IMR-90 (cell line): ENCODE data around the gene PPP2R1B. TPM values are rescaled to one million over a fixed set of nuclear protein-coding genes. Genes with fewer than 3 reads are reported as not detected.

ENCODE experiments used
- ATAC-seq: fragments of 200-7000 bp; cut with Tn5 transposase; 2 replicates; pipeline ENCODE4 v1.9.1; 2020; ENCODE audit warnings: low read depth, mild to moderate bottlenecking, moderate library complexity
- BruUV-seq: library from RNA; stranded (reverse); fragments of 400-500 nt; replicated peaks from 2 replicates; lab custom pipeline; 2021; lab: Mats Ljungman, UMichigan
- CTCF ChIA-PET: fragments of 300-600 bp; formaldehyde crosslinking; extraction: SDS; loops from one replicate; lab custom pipeline; 2021; ENCODE audit warnings: antibody characterized with exemption; lab: Yijun Ruan, JAX
- POLR2A ChIA-PET: fragments of 300-600 bp; sonication (Branson Sonifier 250); formaldehyde crosslinking; loops from one replicate; lab custom pipeline; 2022; ENCODE audit warnings: antibody characterized with exemption; ENCODE audit not compliant: unreplicated experiment; lab: Charles Lee
- DNase-seq: peaks from one replicate; pipeline ENCODE4 v3.0.0; 2013
- H2AFZ ChIP-seq: replicated peaks from 2 replicates; pipeline ENCODE3; 2013; ENCODE audit warnings: low read length, mild to moderate bottlenecking; ENCODE audit not compliant: poor library complexity
- H2AK5ac ChIP-seq: 2 replicates; pipeline ENCODE4 v1.6.1; 2013; ENCODE audit warnings: low read depth, low read length, inconsistent platforms
- H2AK9ac ChIP-seq: replicated peaks from 2 replicates; pipeline ENCODE3; 2013; ENCODE audit warnings: mild to moderate bottlenecking, low read depth, low read length, moderate library complexity; ENCODE audit not compliant: poor library complexity
- H2BK120ac ChIP-seq: 2 replicates; pipeline ENCODE4 v1.6.1; 2013; ENCODE audit warnings: low read depth, low read length, inconsistent platforms
- H2BK15ac ChIP-seq: 3 replicates; pipeline ENCODE4 v1.6.1; 2013; ENCODE audit warnings: low read depth, low read length, inconsistent platforms
- H2BK20ac ChIP-seq: 2 replicates; pipeline ENCODE4 v1.6.1; 2013; ENCODE audit warnings: low read depth, mild to moderate bottlenecking, inconsistent platforms, low read length, moderate library complexity
- H2BK5ac ChIP-seq: 2 replicates; pipeline ENCODE4 v1.6.1; 2013; ENCODE audit warnings: mild to moderate bottlenecking, low read depth, low read length, inconsistent platforms; ENCODE audit not compliant: poor library complexity, severe bottlenecking
- H3K14ac ChIP-seq: replicated peaks from 2 replicates; pipeline ENCODE4 v1.6.1; 2013; ENCODE audit warnings: low read depth, low read length, inconsistent platforms
- H3K18ac ChIP-seq: 2 replicates; pipeline ENCODE4 v1.6.1; 2013; ENCODE audit warnings: low read depth, low read length, control low read depth
- H3K23ac ChIP-seq: 2 replicates; pipeline ENCODE4 v1.6.1; 2013; ENCODE audit warnings: low read depth, low read length, inconsistent platforms
- H3K27ac ChIP-seq: 2 replicates; pipeline ENCODE4 v1.5.1; 2013; ENCODE audit warnings: mild to moderate bottlenecking, control low read depth, low read length; ENCODE audit not compliant: insufficient read depth
- H3K27me3 ChIP-seq: 2 replicates; pipeline ENCODE4 v1.6.1; 2013; ENCODE audit warnings: low read length; ENCODE audit not compliant: control insufficient read depth, insufficient read depth
- H3K36me3 ChIP-seq: 2 replicates; pipeline ENCODE4 v1.6.1; 2013; ENCODE audit warnings: low read length, mixed read lengths; ENCODE audit not compliant: control insufficient read depth, insufficient read depth
- H3K4ac ChIP-seq: 2 replicates; pipeline ENCODE4 v1.6.1; 2013; ENCODE audit warnings: low read depth, low read length, inconsistent platforms
- H3K4me1 ChIP-seq: 2 replicates; pipeline ENCODE4 v1.6.1; 2013; ENCODE audit warnings: low read length, mixed read lengths; ENCODE audit not compliant: control insufficient read depth, insufficient read depth
- H3K4me2 ChIP-seq: 2 replicates; pipeline ENCODE4 v1.6.1; 2013; ENCODE audit warnings: low read depth, mild to moderate bottlenecking, control low read depth, low read length, moderate library complexity
- H3K4me3 ChIP-seq: 2 replicates; pipeline ENCODE4 v1.5.1; 2013; ENCODE audit warnings: low read depth, mild to moderate bottlenecking, control low read depth, low read length, moderate library complexity; ENCODE audit not compliant: insufficient read depth
- H3K56ac ChIP-seq: 2 replicates; pipeline ENCODE4 v1.6.1; 2013; ENCODE audit warnings: low read length, inconsistent platforms; ENCODE audit not compliant: insufficient read depth; ENCODE audit errors: extremely low read depth
- H3K79me1 ChIP-seq, 2 experiments: 2 replicates each; pipeline ENCODE4 v1.6.1; 2013; ENCODE audit warnings: low read length in 2 of 2, inconsistent platforms in 1 of 2, low read depth in 1 of 2
- H3K9ac ChIP-seq: 2 replicates; pipeline ENCODE4 v1.6.1; 2013; ENCODE audit warnings: low read depth, low read length, control low read depth
- H3K9me1 ChIP-seq: 2 replicates; pipeline ENCODE4 v1.6.1; 2013; ENCODE audit warnings: low read length, inconsistent platforms; ENCODE audit not compliant: insufficient read depth
- H3K9me3 ChIP-seq: 2 replicates; pipeline ENCODE4 v1.6.1; 2013; ENCODE audit warnings: low read length; ENCODE audit not compliant: control insufficient read depth, insufficient read depth
- H4K20me1 ChIP-seq: 2 replicates; pipeline ENCODE4 v1.6.1; 2013; ENCODE audit warnings: low read length, inconsistent platforms; ENCODE audit not compliant: insufficient read depth
- H4K5ac ChIP-seq: 2 replicates; pipeline ENCODE4 v1.6.1; 2013; ENCODE audit warnings: mild to moderate bottlenecking, low read depth, low read length, control low read depth
- H4K8ac ChIP-seq, 2 experiments: 2 replicates each; pipeline ENCODE4 v1.6.1; 2013; ENCODE audit warnings: low read depth in 2 of 2, low read length in 2 of 2, control low read depth in 1 of 2, inconsistent platforms in 1 of 2
- H4K91ac ChIP-seq: 2 replicates; pipeline ENCODE4 v1.6.1; 2013; ENCODE audit warnings: low read depth, low read length, inconsistent platforms; ENCODE audit not compliant: insufficient read depth
- BHLHE40 ChIP-seq: fragments of 150-350 bp; IDR thresholded peaks from 2 replicates; pipeline ENCODE4 v1.6.1; 2016; ENCODE audit warnings: mild to moderate bottlenecking, low read depth, low read length
- CEBPB ChIP-seq: IDR thresholded peaks from 2 replicates; pipeline ENCODE4 v1.6.1; 2012; ENCODE audit warnings: low read depth, low read length, improper control_type of control experiment
- CHD1 ChIP-seq: IDR thresholded peaks from 2 replicates; pipeline ENCODE4 v1.6.1; 2012; ENCODE audit warnings: low read depth, low read length, improper control_type of control experiment
- CTCF ChIP-seq: conservative IDR thresholded peaks from 2 replicates; pipeline ENCODE4 v1.5.1; 2012; ENCODE audit warnings: mild to moderate bottlenecking, low read depth, low read length, improper control_type of control experiment
- ELK1 ChIP-seq: fragments of 150-350 bp; IDR thresholded peaks from 2 replicates; pipeline ENCODE4 v1.6.1; 2016; ENCODE audit warnings: low read depth, mild to moderate bottlenecking, low read length, moderate library complexity, borderline replicate concordance
- FOS ChIP-seq: fragments of 150-350 bp; IDR thresholded peaks from 2 replicates; pipeline ENCODE4 v1.6.1; 2016; ENCODE audit warnings: low read depth, low read length
- MAFK ChIP-seq: IDR thresholded peaks from 2 replicates; pipeline ENCODE4 v1.6.1; 2012; ENCODE audit warnings: low read depth, low read length, improper control_type of control experiment
- MAZ ChIP-seq: IDR thresholded peaks from 2 replicates; pipeline ENCODE4 v1.6.1; 2012; ENCODE audit warnings: low read depth, mild to moderate bottlenecking, low read length, improper control_type of control experiment, moderate library complexity, borderline replicate concordance
- MXI1 ChIP-seq: IDR thresholded peaks from 2 replicates; pipeline ENCODE4 v1.6.1; 2012; ENCODE audit warnings: low read depth, mild to moderate bottlenecking, low read length, moderate library complexity, borderline replicate concordance
- NFE2L2 ChIP-seq: fragments of 150-350 bp; IDR thresholded peaks from 2 replicates; pipeline ENCODE4 v1.6.1; 2016; ENCODE audit warnings: low read depth, mild to moderate bottlenecking, low read length
- POLR2A ChIP-seq: IDR thresholded peaks from 2 replicates; pipeline ENCODE4 v1.6.1; 2012; ENCODE audit warnings: mild to moderate bottlenecking, low read depth, low read length
- RAD21 ChIP-seq: IDR thresholded peaks from 2 replicates; pipeline ENCODE4 v1.6.1; 2012; ENCODE audit warnings: low read length, improper control_type of control experiment
- RCOR1 ChIP-seq: IDR thresholded peaks from 2 replicates; pipeline ENCODE4 v1.6.1; 2012; ENCODE audit warnings: mild to moderate bottlenecking, low read length, improper control_type of control experiment; ENCODE audit not compliant: insufficient replicate concordance
- RFX5 ChIP-seq: IDR thresholded peaks from 2 replicates; pipeline ENCODE4 v1.8.0; 2012; ENCODE audit warnings: low read depth, mild to moderate bottlenecking, low read length, moderate library complexity
- SMC3 ChIP-seq: fragments of 150-350 bp; IDR thresholded peaks from 2 replicates; pipeline ENCODE4 v1.6.1; 2016; ENCODE audit warnings: low read depth, mild to moderate bottlenecking, antibody characterized with exemption, low read length, moderate library complexity
- USF2 ChIP-seq: fragments of 150-350 bp; IDR thresholded peaks from 2 replicates; pipeline ENCODE4 v1.6.1; 2017; ENCODE audit warnings: mild to moderate bottlenecking, antibody characterized with exemption, low read length, low read depth
- WGBS, 2 experiments: methylation state at CpG; one replicate each; pipeline versions ENCODE4 v1.1.5 to v1.1.7; 2013; ENCODE audit warnings: missing lambda C conversion rate in 2 of 2; ENCODE audit not compliant: insufficient read length in 1 of 2; ENCODE audit errors: extremely low coverage in 2 of 2; 5-methylcytosine and 5-hydroxymethylcytosine counted together
- dilution Hi-C: fragments of 300-500 bp; cut with HindIII; formaldehyde crosslinking; loops from one replicate; pipeline ENCODE4 v1.14.3; 2018; ENCODE audit warnings: low sequenced_read_pairs; ENCODE audit not compliant: unreplicated experiment
- in situ Hi-C: fragments of 300-500 bp; cut with MboI; formaldehyde crosslinking; loops from 3 replicates; pipeline ENCODE4 v1.14.3; 2019; ENCODE audit warnings: low sequenced_read_pairs, inconsistent platforms, mixed read lengths
- intact Hi-C: fragments of 100-400 bp; cut with micrococcal nuclease; formaldehyde crosslinking; loops from 2 replicates; pipeline ENCODE4 v1.10.0; 2022
- polyA plus RNA-seq, 3 experiments: library from polyadenylated mRNA; depleted of rRNA; stranded (reverse); fragments of >200 nt; gene quantifications; 2 replicates each; pipeline ENCODE4 v1.2.3, GENCODE V29; 2012; ENCODE audit warnings: low replicate concordance in 1 of 3
- total RNA-seq: library from RNA; depleted of rRNA; stranded (reverse); fragments of >200 nt; gene quantifications from 2 replicates; pipeline ENCODE4 v1.2.3, GENCODE V29; 2012

The PPP2R1B gene
- total and polyA plus RNA-seq, 2 of the 4 experiments (the other 2 are of a cell fraction), result 23.0 to 62.9 TPM

GRCh38 chr11:111707691-111708067 is 58.5 kb downstream of the PPP2R1B start:
- intact Hi-C loops, result no loop called here
- ChIA-PET CTCF (no interaction called here), POLR2A (no interaction called here)
- Histone ChIP-seq H2AK5ac (peak overlapping the region; percentile 66; the same call in 1 of the 2 replicates), H4K91ac (no peak overlapping the region), H3K23ac (no peak overlapping the region), H3K36me3 (peaks cover 39% of the 10 kb centered on the region), H3K4me3 (no peak overlapping the region), H2AFZ (no peak overlapping the region), H3K9me3 (no peaks in the 10 kb centered on the region), H3K4me1 (peaks cover 4% of the 10 kb centered on the region), H2BK5ac (no peak overlapping the region), H4K8ac (no peak overlapping the region), H3K9me1 (peaks cover 11% of the 10 kb centered on the region; the same call in 1 of the 2 replicates), H3K4ac (no peak overlapping the region), H3K4me2 (no peak overlapping the region), H3K56ac (no peak overlapping the region), H3K14ac (no peak overlapping the region), H2BK20ac (no peak overlapping the region; the same call in 1 of the 2 replicates), H4K20me1 (no peaks in the 10 kb centered on the region), H3K27me3 (no peaks in the 10 kb centered on the region), H3K18ac (peak overlapping the region; percentile 78), H2BK120ac (no peak overlapping the region), H3K79me1 (peaks cover 32 to 35% of the 10 kb centered on the region in 2 experiments), H3K27ac (no peak overlapping the region; the same call in 1 of the 2 replicates), H4K5ac (peak overlapping the region; percentile 57), H2BK15ac (peak overlapping the region; percentile 28; the same call in 1 of the 3 replicates), H3K9ac (no peak overlapping the region), H2AK9ac (no peak overlapping the region)
- WGBS, 2 experiments, result 100% methylated on average over 4 of the region's 5 CpGs; no CpG with 5 or more reads in 1 of the 2 experiments
- dilution Hi-C loops, result no loop called here
- in situ Hi-C loops, result no loop called here
- no peak for DNase-seq
- no TSS peak for BruUV-seq
- ATAC-seq, result no peak
- no peak for TF ChIP-seq MAZ
- no peak for TF ChIP-seq ELK1
- no peak for TF ChIP-seq RCOR1
- no peak for TF ChIP-seq POLR2A
- TF ChIP-seq RAD21, result no peak
- no peak for TF ChIP-seq CHD1
- TF ChIP-seq NFE2L2, result no peak
- no peak for TF ChIP-seq CTCF
- TF ChIP-seq USF2, result no peak
- no peak for TF ChIP-seq MXI1
- TF ChIP-seq SMC3, result no peak
- TF ChIP-seq BHLHE40, result no peak
- TF ChIP-seq CEBPB, result no peak
- no peak for TF ChIP-seq RFX5
- no peak for TF ChIP-seq MAFK
- no peak for TF ChIP-seq FOS
